Measurements from ENCODE around the gene ADAMTS2. TPM values are rescaled to one million over a fixed set of nuclear protein-coding genes. Genes with fewer than 3 reads are reported as not detected.

Gene ADAMTS2
- total RNA-seq, 2 experiments from 2014 or later: not detected

DNA sequence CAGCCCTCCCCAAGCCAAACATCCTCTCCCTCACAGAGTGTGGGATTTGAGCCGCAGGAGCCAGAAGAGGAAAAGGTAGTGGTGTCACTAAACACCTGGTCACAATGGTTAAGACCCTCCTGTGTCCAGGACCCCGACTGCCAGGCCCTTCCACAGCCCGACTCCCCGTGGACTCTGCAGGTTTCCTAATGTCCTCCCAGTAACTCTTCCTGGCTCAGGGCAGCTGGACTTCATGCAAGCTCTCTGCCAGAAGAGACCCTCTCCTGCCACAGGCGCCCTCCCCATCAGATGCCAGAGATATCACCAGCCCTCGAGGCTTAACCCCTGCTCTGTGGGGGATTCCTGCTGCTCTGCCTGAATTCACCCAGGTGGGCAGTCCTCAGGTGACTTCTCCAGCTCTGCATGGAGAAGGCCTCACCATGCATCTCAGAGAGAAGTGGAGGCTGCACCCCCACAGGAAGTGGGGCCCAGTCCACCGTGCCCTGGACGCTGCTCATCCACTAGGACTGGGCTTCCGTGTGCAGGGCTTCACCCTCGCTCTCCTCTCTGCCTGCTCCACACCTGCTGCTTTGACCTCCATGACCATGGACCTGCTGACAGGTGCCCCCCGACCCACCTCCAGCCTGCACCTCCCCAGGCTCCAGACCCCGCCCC, 111.2 kb downstream of the ADAMTS2 start:
- Histone ChIP-seq H3K27me3 (ENCODE audit: control insufficient read depth in 1 of 2, insufficient read depth in 2 of 2, low read length in 2 of 2) (peaks cover 0 to 2% of the 10 kb centered on the region in 2 experiments), H3K36me3 (ENCODE audit: insufficient read depth, low read length) (no peaks in the 10 kb centered on the region), H3K4me3 (ENCODE audit: low read length) (no peak overlapping the region), H3K9me3 (ENCODE audit: control insufficient read depth in 1 of 2, insufficient read depth in 1 of 2, low read length in 2 of 2) (peaks cover 0 to 27% of the 10 kb centered on the region in 2 experiments), H3K4me1 (ENCODE audit: insufficient read depth, low read length) (no peaks in the 10 kb centered on the region), H3K27ac (ENCODE audit: low read depth in 1 of 2, low read length in 2 of 2) (no peak overlapping the region)
- intact Hi-C loops (cut with DNase I, micrococcal nuclease): no loop called here
- peak in 1 of 14 experiments; percentile 6 for DNase-seq
- H3K9me3 Mint-ChIP-seq: no peaks in the 10 kb centered on the region
- ChIA-PET CTCF (no interaction called here), POLR2A (no interaction called here)
- ATAC-seq (ENCODE audit: poor library complexity): no peak
- no peaks in the 10 kb centered on the region for H3K36me3 Mint-ChIP-seq (ENCODE audit: low read depth)
- H3K4me3 Mint-ChIP-seq: no peak overlapping the region
- H3K4me1 Mint-ChIP-seq (ENCODE audit: low read depth): no peaks in the 10 kb centered on the region
- TF ChIP-seq, protein P1, sequence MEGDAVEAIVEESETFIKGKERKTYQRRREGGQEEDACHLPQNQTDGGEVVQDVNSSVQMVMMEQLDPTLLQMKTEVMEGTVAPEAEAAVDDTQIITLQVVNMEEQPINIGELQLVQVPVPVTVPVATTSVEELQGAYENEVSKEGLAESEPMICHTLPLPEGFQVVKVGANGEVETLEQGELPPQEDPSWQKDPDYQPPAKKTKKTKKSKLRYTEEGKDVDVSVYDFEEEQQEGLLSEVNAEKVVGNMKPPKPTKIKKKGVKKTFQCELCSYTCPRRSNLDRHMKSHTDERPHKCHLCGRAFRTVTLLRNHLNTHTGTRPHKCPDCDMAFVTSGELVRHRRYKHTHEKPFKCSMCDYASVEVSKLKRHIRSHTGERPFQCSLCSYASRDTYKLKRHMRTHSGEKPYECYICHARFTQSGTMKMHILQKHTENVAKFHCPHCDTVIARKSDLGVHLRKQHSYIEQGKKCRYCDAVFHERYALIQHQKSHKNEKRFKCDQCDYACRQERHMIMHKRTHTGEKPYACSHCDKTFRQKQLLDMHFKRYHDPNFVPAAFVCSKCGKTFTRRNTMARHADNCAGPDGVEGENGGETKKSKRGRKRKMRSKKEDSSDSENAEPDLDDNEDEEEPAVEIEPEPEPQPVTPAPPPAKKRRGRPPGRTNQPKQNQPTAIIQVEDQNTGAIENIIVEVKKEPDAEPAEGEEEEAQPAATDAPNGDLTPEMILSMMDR (IDR thresholded peaks at IDR 0.05): no peak
- H3K27ac Mint-ChIP-seq: no peak overlapping the region
- H3K27me3 Mint-ChIP-seq: peaks cover 11% of the 10 kb centered on the region

DNA sequence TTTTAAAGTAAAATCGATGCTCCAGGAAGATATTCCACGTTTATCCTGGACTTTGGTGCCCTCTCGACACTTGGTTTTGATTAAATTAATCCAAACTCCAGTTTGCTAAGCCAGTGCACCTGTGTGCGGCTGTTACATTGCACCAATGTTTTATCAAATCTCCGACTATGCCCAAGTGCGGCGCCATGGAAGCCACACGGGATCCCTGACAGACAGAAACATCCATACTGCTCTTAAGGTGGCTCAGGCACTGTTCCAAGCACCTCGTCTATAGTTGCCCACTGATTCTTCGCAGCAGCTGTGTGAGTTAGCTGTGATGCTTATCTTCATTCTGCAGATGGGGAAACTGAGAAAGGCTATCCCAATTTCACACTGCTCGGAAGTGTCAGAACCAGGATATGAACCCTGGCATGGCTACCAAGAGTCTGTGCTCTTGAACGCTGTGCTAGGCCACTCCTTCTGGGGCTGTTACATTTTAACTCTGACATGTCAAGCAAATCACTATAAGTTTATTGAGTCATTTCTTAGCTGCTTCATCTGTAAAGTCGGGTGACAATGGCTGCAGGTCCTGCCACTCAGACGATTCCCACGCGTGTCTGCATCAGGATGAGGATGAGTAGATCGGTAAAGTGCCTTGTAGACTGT, 113.0 kb downstream of the ADAMTS2 start:
- Histone ChIP-seq H3K9me3 (ENCODE audit: control insufficient read depth in 1 of 2, insufficient read depth in 1 of 2, low read length in 2 of 2) (peaks cover 0 to 13% of the 10 kb centered on the region in 2 experiments), H3K4me1 (ENCODE audit: insufficient read depth, low read length) (no peaks in the 10 kb centered on the region), H3K27ac (ENCODE audit: low read depth in 1 of 2, low read length in 2 of 2) (no peak overlapping the region), H3K36me3 (ENCODE audit: insufficient read depth, low read length) (no peaks in the 10 kb centered on the region), H3K4me3 (ENCODE audit: low read length) (no peak overlapping the region), H3K27me3 (ENCODE audit: control insufficient read depth in 1 of 2, insufficient read depth in 2 of 2, low read length in 2 of 2) (peaks cover 0 to 2% of the 10 kb centered on the region in 2 experiments)
- ChIA-PET POLR2A (no interaction called here), CTCF (no interaction called here)
- DNase-seq (no peak), ATAC-seq (ENCODE audit: poor library complexity) (no peak)
- Mint-ChIP-seq H3K27me3 (no peaks in the 10 kb centered on the region), H3K4me3 (no peak overlapping the region), H3K9me3 (no peaks in the 10 kb centered on the region), H3K36me3 (ENCODE audit: low read depth) (no peaks in the 10 kb centered on the region), H3K4me1 (ENCODE audit: low read depth) (no peaks in the 10 kb centered on the region), H3K27ac (no peak overlapping the region)
- TF ChIP-seq, protein P1 (IDR thresholded peaks at IDR 0.05): no peak
- intact Hi-C loops (cut with DNase I, micrococcal nuclease): no loop called here

DNA sequence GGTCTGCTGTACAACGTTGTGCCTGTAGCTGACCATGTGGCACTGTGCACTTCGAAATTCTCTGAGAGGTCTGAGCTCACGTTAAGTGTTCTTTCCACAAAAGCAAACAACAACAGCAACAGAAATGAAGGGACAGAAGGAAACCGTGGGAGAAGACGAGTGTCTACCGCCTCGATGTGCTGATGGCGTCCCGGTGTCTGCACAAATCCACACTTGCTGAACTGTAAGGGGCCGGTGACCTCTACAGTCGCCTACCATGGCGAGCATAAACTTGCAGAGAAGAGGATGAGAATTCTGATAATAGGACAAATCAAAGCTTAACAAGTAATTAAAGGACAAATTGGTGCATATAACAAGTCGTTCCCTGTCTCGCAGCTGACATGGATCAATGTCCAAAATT, 114.0 kb downstream of the ADAMTS2 start:
- no peak for DNase-seq
- Mint-ChIP-seq H3K27me3 (no peaks in the 10 kb centered on the region), H3K36me3 (ENCODE audit: low read depth) (no peaks in the 10 kb centered on the region), H3K4me1 (ENCODE audit: low read depth) (no peaks in the 10 kb centered on the region), H3K4me3 (no peak overlapping the region), H3K9me3 (no peaks in the 10 kb centered on the region), H3K27ac (no peak overlapping the region)
- no peak overlapping the region for H3K27ac ChIP-seq (ENCODE audit: low read depth in 1 of 2, low read length in 2 of 2)
- no peak for ATAC-seq (ENCODE audit: poor library complexity)
- POLR2A ChIA-PET: no interaction called here
- CTCF ChIA-PET: no interaction called here
- H3K36me3 ChIP-seq (ENCODE audit: insufficient read depth, low read length): no peaks in the 10 kb centered on the region
- intact Hi-C loops (cut with DNase I, micrococcal nuclease): no loop called here
- H3K27me3 ChIP-seq (ENCODE audit: control insufficient read depth in 1 of 2, insufficient read depth in 2 of 2, low read length in 2 of 2): no peaks in the 10 kb centered on the region
- peaks cover 0 to 10% of the 10 kb centered on the region in 2 experiments for H3K9me3 ChIP-seq (ENCODE audit: control insufficient read depth in 1 of 2, insufficient read depth in 1 of 2, low read length in 2 of 2)
- TF ChIP-seq, protein P1 (IDR thresholded peaks at IDR 0.05): no peak
- no peaks in the 10 kb centered on the region for H3K4me1 ChIP-seq (ENCODE audit: insufficient read depth, low read length)
- H3K4me3 ChIP-seq (ENCODE audit: low read length): no peak overlapping the region
